Measurements from ENCODE around the gene ELOVL4.

ELOVL4 gene

GRCh38 chr6:79947191-79948186 lies at the start of gene ELOVL4:
TSS of gene ELOVL4 (minus strand) at chr6:79947553. CDS start at chr6:79947279, 274 bp downstream.
- Histone ChIP-seq H2AFZ (ENCODE audit: low read depth, low read length, severe bottlenecking) (peak within 1 kb of the TSS; percentile 93), H3K27me3 (ENCODE audit: low read length) (no peaks in the 10 kb centered on the region), H4K20me1 (ENCODE audit: low read depth, low read length) (no peaks in the 10 kb centered on the region; the same call in 1 of the 2 replicates), H3K9ac (ENCODE audit: low read length) (peak within 1 kb of the TSS; percentile 65), H3K4me3 (ENCODE audit: insufficient read depth, low read length, poor library complexity, severe bottlenecking) (peak within 1 kb of the TSS; percentile 75), H3K27ac (ENCODE audit: low read depth, low read length) (no peak within 1 kb of the TSS), H3K4me2 (ENCODE audit: low read depth, low read length, poor library complexity, severe bottlenecking) (peak within 1 kb of the TSS; percentile 70), H3K79me2 (ENCODE audit: insufficient read depth, low read length) (no peaks in the 10 kb centered on the region), H3F3A (ENCODE audit: insufficient read depth) (peaks cover 15% of the 10 kb centered on the region), H3K9me2 (replicated peaks; ENCODE audit: insufficient read depth, low read length) (no peaks in the 10 kb centered on the region), H3K9me3 (ENCODE audit: insufficient read depth, low read length) (no peaks in the 10 kb centered on the region), H3K36me3 (ENCODE audit: low read length) (no peaks in the 10 kb centered on the region)
- TF ChIP-seq CTCF (IDR thresholded peaks at IDR 0.05; ENCODE audit: insufficient read depth, low read length, poor library complexity, severe bottlenecking) (no peak), EZH2phosphoT487 (conservative IDR thresholded peaks at IDR 0.05; ENCODE audit: low read length) (no peak)

- Histone ChIP-seq H3K9me2 (replicated peaks; ENCODE audit: insufficient read depth, low read length) (no peaks in the 10 kb centered on the region), H3K9me3 (ENCODE audit: insufficient read depth, low read length) (no peaks in the 10 kb centered on the region), H3K4me3 (ENCODE audit: insufficient read depth, low read length, poor library complexity, severe bottlenecking) (no peak overlapping the region), H3K27me3 (ENCODE audit: low read length) (no peaks in the 10 kb centered on the region), H3K27ac (ENCODE audit: low read depth, low read length) (no peak overlapping the region), H3K79me2 (ENCODE audit: insufficient read depth, low read length) (no peaks in the 10 kb centered on the region), H4K20me1 (ENCODE audit: low read depth, low read length) (no peaks in the 10 kb centered on the region), H3F3A (ENCODE audit: insufficient read depth) (no peaks in the 10 kb centered on the region), H2AFZ (ENCODE audit: low read depth, low read length, severe bottlenecking) (no peak overlapping the region), H3K4me2 (ENCODE audit: low read depth, low read length, poor library complexity, severe bottlenecking) (no peak overlapping the region), H3K36me3 (ENCODE audit: low read length) (no peaks in the 10 kb centered on the region), H3K9ac (ENCODE audit: low read length) (no peak overlapping the region)
- TF ChIP-seq CTCF (IDR thresholded peaks at IDR 0.05; ENCODE audit: insufficient read depth, low read length, poor library complexity, severe bottlenecking) (no peak), EZH2phosphoT487 (conservative IDR thresholded peaks at IDR 0.05; ENCODE audit: low read length) (no peak)
Observed at GRCh38 chr6:79993911-79994309, 46.6 kb upstream of the ELOVL4 start.

- Histone ChIP-seq H3K9me3 (ENCODE audit: insufficient read depth, low read length) (no peaks in the 10 kb centered on the region), H3K4me2 (ENCODE audit: low read depth, low read length, poor library complexity, severe bottlenecking) (no peak overlapping the region), H3K27me3 (ENCODE audit: low read length) (no peaks in the 10 kb centered on the region), H3K79me2 (ENCODE audit: insufficient read depth, low read length) (no peaks in the 10 kb centered on the region), H3K36me3 (ENCODE audit: low read length) (no peaks in the 10 kb centered on the region), H4K20me1 (ENCODE audit: low read depth, low read length) (no peaks in the 10 kb centered on the region), H3F3A (ENCODE audit: insufficient read depth) (no peaks in the 10 kb centered on the region), H3K4me3 (ENCODE audit: insufficient read depth, low read length, poor library complexity, severe bottlenecking) (no peak overlapping the region), H3K9ac (ENCODE audit: low read length) (no peak overlapping the region), H3K27ac (ENCODE audit: low read depth, low read length) (no peak overlapping the region), H2AFZ (ENCODE audit: low read depth, low read length, severe bottlenecking) (no peak overlapping the region), H3K9me2 (replicated peaks; ENCODE audit: insufficient read depth, low read length) (no peaks in the 10 kb centered on the region)
- TF ChIP-seq EZH2phosphoT487 (conservative IDR thresholded peaks at IDR 0.05; ENCODE audit: low read length) = no peak
- no peak for TF ChIP-seq CTCF (IDR thresholded peaks at IDR 0.05; ENCODE audit: insufficient read depth, low read length, poor library complexity, severe bottlenecking)
Observed at GRCh38 chr6:79993012-79993910, 45.9 kb upstream of the ELOVL4 start.

Measured in SU-DHL-6 (cell line).